Frontal cortex (tissue), 4 donors: Measurements from ENCODE around the gene TARBP2. TPM values are rescaled to one million over a fixed set of nuclear protein-coding genes. Genes with fewer than 3 reads are reported as not detected.
"Not testable (repeated sequence)": the region's sequence is repeated elsewhere in the genome, so short reads cannot be mapped to it uniquely, and the experiment has no call there.

ENCODE experiments used
- DNase-seq, 2 donors: peaks; one replicate each; pipeline ENCODE4 v3.0.0; 2012; ENCODE audit warnings: low spot score in 2 of 2
- FAIRE-seq: peaks from 2 replicates; lab custom pipeline; 2012; peaks lifted over from hg19 to GRCh38; lab: Jason Lieb, UNC
- total RNA-seq: library from RNA; depleted of rRNA; stranded (reverse); fragments of >200 nt; gene quantifications from one replicate; pipeline ENCODE4 v1.2.3, GENCODE V29; 2014
- donor health status: control.
- donor health status: control.
- donor health status: control.

TARBP2 gene
- total RNA-seq, 1 donor from 2014 or later, result 26.9 TPM

DNA sequence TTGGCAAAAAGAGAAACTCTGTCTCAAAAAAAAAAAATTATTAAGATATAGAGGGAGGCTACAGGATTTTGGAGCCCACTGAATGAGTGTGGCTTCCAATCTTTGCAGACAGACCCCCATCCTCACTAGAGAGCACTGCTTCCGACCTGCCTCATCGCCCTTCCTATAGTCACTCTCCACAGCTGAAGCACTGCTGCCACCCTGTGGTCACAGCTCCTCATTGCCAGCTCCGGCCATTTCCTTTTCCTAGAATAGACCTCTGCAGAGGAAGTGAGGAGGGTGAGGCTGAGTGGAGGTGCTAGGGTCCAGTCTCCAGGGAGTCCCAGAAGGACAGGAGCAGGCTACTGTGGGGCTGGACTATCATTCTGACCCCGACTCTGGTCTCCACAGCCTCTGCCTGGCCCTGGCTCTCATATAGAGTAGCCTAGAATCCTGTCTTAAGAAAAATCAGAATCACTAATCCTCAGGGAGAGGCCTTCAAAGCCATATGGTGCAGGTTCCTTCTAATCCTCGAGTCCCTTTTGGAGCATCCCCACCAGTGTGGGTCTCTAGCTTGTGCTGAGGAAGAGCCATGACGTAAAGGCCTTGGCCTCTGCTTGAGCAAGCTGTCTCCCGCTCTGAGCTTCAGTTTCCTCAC lies 7.6 kb downstream of the TARBP2 start:
- DNase-seq (peak; percentile 50 to 76), FAIRE-seq (no peak)

DNA sequence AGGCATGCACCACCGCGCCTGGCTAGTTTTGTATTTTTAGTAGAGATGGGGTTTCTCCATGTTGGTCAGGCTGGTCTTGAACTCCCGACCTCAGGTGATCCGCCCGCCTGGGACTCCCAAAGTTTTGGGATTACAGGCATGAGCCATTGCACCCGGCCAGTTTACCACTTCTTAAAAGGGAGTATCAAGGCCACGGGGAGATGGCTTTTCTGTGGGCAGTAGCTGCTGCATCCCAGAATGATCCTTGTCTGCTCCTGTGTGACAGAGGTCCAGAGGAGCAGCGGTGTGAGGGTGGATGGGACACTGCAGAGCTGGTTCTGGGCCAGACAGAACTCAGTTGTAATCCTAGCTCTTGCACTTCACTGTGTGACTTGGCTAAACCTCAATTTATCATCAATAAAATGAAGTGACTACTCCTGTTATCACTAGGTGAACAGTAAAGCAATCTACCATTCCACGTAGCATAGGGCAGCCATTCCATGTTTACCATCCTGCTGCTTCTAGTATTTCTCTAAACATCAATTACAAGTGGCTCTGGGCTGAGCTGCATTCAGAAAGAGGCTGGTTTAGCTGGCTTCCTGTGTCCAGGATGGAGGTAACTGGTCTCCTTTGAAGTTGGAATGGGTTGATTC lies 9.2 kb downstream of the TARBP2 start:
- DNase-seq (no peak), FAIRE-seq (no peak)

DNA sequence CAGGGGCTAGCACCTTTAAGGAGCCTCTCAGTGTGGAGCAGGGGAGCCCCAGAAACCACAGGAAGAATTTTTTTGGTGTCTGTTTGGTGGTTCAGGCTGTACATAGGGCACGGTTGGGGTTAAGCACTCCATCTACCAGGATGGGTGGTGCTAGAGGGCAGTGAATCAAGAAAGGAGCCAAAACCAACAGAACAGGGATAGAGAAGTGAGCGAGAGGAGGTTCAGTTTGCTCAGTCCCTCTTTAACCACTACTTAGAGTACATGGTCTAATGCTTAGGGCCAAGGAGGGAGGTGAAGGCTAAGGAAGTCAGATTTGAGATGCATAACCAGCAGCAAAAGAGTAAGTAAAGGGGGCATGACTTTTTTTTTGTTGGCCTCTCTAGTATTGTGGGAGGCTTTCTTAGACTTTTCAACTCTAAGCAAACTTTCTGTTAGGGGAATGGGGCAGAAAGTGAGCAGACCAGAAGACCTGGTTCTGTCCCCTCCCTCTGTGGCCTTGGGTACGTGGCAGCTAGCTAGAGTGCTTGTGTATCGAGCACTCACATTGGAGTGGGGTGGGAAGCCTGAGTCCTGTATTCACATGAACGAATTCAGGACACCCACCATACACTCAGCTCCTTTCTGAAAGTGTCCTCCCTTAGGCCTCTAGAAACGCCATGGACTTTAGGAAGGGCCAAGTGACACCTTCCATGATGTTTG lies 12.8 kb downstream of the TARBP2 start:
- FAIRE-seq, result no peak
- DNase-seq, result no peak

DNA sequence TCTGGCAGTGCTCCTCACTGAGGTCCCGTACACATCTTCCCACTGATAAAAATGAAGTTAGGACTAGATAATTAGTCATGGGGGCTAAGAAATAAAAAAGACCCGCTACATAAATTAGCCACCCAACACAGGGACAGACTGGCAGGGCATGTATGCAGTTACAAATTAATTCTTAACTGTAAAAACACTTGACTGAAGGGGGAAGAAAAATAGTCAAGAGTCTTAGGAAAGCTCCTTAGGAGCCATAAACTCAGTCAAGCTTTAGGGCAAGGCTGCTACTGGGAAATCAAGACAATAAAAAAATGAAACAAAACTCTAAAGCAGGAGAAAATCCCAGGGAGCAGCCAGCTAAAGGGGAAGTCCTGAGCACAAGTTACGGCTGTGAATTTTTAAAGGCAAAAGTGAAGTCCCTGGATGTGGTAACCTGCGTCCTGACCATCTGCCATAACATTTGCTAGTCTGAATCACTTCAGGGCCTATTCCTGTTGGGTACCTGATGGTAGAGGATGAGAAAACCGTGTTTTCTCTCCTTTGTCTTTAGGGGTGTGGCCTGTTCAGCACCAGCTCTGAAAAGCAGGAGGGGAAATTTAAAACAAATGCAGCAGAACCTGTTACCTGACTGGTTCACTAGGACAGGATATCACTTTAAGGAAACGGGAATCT lies 13.7 kb downstream of the TARBP2 start:
- FAIRE-seq (no peak), DNase-seq (no peak)

DNA sequence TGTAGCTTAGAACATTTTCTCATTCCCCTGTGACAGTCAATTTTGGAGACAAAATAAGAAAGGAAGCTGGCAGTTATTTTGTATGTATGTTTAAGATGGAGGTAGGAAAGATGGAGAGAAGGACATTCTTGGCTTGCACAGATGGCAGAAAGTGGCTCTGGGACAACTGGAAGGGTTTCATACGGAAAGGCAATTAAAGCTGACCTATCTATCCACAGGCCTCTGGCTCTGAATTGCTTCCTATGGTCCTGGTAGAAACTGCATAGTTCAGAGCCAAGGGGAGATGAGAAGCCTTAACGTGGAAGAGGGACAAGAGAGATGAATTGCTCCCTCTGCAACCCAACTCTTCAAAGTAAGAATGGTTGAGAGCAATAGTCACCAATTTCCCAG lies 14.2 kb downstream of the TARBP2 start:
- DNase-seq (no peak), FAIRE-seq (no peak)

DNA sequence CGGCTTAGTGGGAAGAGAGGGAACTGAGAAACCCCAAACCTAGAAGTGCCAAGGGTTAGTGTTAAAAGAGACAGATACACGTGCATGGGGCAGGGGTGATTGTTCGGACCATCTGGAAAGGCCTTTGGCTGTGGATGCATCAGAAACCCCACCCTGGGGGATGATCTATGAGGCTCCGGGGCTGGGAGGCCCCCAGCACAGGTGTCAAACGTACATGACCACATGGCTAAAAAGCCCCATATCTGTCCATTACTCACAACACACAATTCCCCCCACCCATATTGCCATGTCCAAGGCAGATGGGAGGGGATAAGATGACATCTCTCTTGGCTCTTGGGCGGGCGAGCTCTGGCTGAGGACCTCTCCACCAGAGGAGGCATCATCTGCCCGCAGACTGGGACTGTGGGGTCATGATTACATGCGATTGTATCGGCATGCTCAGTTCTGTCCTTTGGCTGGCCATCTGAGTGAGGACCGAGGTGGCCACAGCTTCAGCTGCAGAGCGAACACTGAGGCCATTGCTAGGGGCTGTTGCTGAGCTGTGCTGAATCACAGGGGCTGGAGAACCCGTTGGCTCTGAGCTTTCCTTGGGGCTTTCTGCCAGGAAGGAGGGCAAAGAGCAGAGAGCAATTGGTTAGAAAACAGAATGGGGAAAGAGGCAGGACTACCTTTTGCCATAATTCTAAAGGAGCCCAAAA lies 15.8 kb downstream of the TARBP2 start:
- no peak for DNase-seq
- FAIRE-seq, result no peak

DNA sequence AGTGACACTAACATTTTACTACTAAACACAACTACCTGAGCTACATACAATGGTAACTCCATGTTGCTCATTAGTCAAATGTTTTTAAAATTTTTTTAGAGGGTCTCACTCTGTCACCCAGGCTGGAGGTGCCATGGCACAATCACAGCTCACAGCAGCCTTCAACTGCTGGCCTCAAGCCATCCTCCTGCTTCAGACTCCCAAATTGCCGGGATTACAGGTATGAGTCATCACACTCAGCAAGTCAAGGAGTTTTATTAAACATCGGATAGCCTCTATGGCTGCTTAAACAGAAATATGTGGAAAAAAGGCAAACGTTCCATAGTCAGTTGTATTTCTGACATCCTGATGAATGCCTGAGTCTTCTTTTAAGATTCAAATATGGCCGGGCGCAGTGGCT lies 17.3 kb downstream of the TARBP2 start:
- DNase-seq (no peak), FAIRE-seq (no peak)

DNA sequence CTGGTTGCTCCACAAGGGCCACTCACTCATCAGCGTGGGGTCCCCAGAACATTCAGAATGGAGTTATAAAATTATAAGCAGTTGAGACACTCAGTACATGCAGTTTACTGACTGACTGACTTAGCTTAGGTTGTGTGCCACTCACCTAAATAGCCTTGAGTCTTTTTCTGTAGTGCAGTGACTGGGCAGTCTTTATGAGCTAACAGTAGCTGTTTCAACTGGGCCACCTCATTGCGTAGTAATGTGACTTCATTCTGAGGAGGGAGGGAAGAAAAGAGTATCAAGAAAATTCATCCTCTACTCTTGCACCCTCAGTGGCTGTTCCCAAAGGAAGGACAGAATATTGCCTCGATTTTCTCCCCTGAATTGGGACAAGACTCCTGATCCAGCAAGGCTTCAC lies 22.0 kb downstream of the TARBP2 start:
- FAIRE-seq, result no peak
- DNase-seq, result no peak

DNA sequence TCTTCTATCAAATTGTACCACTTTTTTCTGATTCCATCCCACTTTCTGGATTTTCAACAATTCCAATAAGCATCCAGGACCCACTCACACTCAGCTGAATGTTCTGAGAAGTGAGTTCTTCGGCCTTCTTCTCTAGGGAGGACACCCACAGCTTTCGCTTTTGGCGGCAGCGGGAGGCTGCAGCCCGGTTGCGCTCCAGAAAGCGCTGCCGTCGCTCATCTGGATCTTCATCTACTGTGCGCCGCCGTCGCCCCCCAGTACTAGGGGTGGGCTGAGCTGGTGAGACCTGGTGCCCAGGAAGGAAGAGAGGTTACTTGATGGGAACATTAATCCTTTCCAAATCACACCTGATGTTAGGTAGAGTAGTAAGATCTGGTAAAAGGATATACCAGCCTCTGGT lies 23.4 kb downstream of the TARBP2 start:
- DNase-seq (no peak), FAIRE-seq (no peak)

DNA sequence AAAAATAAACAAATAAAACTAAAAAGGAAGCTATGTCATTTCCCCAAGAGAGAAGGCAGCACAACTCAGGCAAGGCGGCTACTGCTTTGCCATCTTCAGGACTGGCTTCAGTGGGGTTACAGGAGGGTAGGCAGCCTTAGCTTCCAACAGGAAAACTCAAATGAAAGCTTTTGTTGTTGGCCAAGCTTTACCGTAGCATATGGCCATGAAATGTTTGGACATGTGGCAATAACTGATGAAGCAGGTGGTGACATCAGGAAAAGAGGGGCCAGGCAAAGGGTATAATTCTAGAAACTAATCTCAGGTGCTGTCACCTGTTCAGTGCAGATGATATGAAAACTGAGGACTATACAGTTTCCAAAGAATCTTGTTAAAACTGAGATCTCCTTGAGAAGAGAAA lies 29.0 kb downstream of the TARBP2 start:
- DNase-seq (no peak), FAIRE-seq (no peak)

DNA sequence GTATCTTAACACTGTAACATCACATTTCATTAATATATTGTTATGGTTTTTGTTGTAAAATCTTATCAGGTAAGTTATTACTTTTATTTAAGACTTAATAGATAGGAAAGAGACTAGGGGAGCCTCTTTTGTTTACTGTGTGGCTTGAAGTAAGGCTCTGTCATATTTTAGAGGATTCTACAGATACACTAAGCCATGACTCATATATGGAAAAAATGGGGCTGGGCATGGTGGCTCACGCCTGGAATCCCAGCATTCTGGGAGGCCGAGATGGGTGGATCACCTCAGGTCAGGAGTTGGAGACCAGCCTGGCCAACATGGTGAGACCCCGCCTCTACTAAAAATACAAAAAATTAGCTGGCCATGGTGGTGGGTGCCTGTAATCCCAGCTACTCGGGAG lies 29.8 kb downstream of the TARBP2 start:
- DNase-seq, result no peak
- FAIRE-seq, result no peak

DNA sequence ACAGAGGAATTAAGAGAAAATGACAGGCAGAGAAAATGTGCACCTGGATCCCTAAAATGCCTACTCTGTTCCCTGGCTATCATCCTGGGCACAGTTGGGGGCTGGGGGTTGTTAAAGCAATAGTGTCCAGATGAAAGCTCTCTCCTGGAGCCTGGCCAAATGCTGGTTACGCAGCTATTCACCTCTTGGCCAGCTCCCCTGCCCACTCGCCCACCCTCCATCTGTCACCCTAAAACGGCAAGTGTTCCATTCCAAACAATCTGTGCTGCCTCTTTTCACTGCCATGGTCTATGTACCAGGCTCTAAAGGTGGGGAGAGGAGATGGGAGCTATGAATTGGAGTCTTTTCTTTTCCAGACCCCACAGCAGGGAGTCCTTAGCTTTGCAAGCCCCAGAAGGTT lies 30.9 kb downstream of the TARBP2 start:
- DNase-seq, result no peak

DNA sequence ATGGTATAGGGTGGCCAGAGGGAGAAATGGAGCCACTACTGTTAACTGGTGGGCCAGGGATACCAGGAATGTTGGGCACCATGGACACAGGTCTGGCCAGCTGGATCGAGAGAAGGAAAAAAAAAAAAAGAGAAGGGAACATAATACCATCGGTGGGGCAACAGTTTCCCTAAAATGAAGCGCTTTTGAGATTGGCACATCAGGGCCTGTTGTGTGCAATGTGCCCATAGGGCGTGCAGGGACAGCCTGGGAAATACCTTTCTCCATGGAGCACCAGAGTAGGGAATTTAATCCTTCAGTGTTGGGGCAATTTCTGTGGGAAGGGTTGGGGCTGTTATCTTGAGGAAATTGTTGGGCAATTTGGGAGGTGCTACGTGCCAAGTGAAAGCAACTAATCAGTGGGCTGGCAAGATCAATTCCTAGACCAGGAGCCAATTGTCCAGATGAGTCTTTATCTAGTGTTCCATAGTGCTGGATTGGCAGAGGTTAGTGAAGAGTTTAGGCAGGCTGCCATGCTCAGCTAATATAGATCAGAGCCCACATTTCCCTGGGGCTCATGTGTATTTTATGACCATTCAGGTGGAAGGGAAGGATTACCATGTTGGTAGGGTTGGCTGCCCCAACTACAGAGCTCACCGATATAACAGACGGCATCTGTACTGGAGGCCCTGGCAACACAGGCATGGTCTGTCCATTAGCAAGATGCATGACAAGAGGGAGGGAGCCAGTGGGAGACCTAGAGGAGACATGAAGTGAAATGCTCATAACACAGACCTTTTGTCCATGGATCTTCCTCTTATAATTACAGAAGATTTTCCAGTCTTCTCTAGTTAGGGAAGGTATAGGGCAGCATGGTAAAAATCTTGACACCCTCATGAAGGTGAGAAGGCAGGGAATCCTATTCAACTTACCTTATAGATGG lies 31.7 kb downstream of the TARBP2 start:
- DNase-seq (no peak), FAIRE-seq (no peak)

More for the DNA sequence above, 30.9 kb downstream of the TARBP2 start:
- no peak for FAIRE-seq

DNA sequence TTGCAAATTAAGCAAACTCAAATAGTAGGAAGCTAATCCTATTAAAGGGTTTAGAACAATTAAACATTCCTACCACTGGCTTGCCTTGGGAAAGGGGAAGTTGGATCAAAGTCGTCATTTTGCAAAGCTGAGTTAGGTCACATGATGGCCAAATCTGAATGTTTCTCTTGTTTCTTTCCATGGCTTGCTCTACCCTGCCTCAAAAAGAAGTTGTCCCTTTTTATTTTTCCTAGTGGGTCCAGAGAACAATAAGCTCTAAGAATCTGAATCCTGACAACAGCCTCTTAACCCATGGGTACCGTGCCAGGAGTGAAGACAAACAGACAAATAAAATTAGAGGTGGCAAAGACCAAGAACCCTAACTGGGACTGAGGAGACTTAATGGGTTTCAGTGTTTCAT lies 32.4 kb downstream of the TARBP2 start:
- FAIRE-seq (no peak), DNase-seq (no peak)

DNA sequence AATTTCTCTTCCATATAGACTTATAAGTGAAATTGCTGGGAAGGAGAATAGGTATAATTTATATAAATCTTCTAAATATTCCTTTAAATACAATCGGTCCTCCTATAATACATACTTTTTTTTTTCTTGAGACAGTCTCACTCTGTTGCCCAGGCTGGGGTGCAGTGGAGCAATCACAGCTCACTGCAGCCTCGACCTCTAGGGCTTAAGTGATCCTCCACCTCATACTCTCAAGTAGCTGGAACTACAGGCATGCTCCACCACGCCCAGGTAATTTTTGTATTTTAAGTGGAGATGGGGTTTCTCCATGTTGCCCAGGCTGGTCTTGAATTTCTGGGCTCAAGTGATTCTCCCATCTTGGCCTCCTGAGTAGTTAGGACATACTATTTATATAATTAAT lies 35.9 kb downstream of the TARBP2 start:
- DNase-seq (no peak), FAIRE-seq (no peak)

DNA sequence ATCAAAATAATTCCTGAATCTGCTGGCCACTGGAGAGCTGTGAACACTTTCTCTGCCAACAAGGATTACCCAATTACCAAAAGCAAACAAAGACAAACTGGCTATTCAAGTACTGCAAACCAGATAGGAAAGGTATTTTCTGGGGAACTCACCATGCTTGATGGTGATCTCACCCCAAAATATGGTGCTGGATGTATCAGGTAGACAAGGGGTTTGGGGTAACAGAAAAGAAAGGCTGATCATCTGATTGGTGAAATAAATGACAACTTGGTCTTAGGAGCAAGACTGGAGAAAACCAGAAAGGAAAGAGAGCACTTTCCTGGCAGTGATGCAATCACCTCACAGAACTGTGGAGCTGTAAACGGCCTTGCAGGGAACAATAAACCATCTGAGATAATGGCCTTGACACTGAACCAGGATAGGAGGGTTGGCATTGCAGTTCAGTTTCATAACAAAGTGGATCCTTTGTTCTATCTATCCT lies 37.2 kb downstream of the TARBP2 start:
- no peak for FAIRE-seq
- no peak for DNase-seq

DNA sequence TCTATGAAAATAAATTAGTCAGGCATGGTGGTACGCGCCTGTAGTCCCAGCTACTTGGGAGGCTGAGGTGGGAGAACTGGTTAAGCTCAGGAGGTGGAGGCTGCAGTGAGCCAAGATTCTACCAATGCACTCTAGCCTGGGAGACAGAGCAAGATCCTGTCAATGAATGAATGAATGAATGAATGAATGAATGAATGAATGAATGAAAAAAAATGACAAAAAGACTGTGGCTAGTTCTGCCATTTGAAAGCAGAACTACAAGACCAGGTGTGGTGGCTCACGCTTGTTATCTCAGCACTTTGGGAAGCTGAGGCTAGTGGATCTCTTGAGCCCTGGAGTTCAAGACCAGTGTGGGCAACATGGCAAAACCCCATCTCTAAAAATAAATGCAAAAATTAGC lies 38.4 kb downstream of the TARBP2 start:
- FAIRE-seq, result no peak
- DNase-seq, result no peak

DNA sequence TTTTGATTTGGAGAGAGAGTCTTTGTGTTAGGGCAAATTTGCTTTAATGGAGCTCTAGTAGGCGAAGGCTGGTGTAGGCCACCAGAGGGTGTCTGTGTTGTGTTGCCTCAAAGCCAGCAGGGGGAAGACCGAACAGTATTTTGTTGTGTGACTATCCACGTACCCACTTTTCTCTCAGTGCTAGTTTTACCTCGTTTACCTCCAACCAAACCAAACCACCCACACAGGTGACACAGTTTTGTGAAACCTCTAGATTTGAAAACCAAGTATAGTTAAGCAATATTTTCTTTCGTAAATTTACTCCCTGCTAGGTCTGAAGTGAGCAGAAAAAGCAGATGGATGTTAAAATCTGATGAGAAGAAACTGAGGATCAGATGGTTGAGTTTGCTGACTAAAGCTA lies 42.5 kb downstream of the TARBP2 start:
- FAIRE-seq, result no peak
- DNase-seq, result peak; percentile 30 to 73

DNA sequence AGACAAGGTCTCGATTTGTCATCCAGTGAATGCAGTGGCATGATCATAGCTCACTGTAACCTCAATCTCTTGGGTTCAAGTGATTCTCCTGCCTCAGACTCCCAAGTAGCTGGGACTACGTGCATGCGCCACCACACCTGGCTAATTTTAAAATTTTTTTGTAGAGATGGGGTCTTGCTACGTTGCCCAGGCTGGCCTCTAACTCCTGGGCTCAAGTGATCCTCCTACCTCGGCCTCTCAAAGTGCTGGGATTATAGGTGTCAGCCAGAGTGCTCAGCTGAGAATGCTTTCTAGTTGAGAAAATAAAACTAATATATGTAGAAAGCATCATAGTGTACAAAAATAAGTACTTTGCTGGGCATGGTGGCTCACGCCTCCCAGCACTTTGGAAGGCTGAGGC lies 47.3 kb downstream of the TARBP2 start:
- DNase-seq, FAIRE-seq: not testable (repeated sequence)
